Fibroblast of lung (primary cell): ENCODE results near the gene RNFT1. TPM values are rescaled to one million over a fixed set of nuclear protein-coding genes. Genes with fewer than 3 reads are reported as not detected.
"Not testable (repeated sequence)": the region's sequence is repeated elsewhere in the genome, so short reads cannot be mapped to it uniquely, and the experiment has no call there.

Experiments
- DNase-seq, 2 donors: peaks; one replicate each; pipeline versions ENCODE4 v3.0.0 to v3.0.0-alpha.2; 2010; ENCODE audit warnings: low read depth in 2 of 2
- H2AFZ ChIP-seq: 2 replicates; pipeline ENCODE4 v1.5.1; 2012; ENCODE audit warnings: low read length, control low read depth, inconsistent platforms
- H3K27ac ChIP-seq: 2 replicates; pipeline ENCODE4 v1.5.1; 2011; ENCODE audit warnings: low read length, control low read depth; ENCODE audit not compliant: insufficient read depth
- H3K27me3 ChIP-seq: 2 replicates; pipeline ENCODE4 v1.5.1; 2011; ENCODE audit warnings: mild to moderate bottlenecking, low read length; ENCODE audit not compliant: control insufficient read depth, insufficient read depth
- H3K36me3 ChIP-seq: 2 replicates; pipeline ENCODE4 v1.5.1; 2011; ENCODE audit warnings: low read length; ENCODE audit not compliant: control insufficient read depth, insufficient read depth
- H3K4me1 ChIP-seq: 2 replicates; pipeline ENCODE4 v1.5.1; 2011; ENCODE audit warnings: low read length; ENCODE audit not compliant: control insufficient read depth, insufficient read depth; ENCODE audit errors: extremely low read depth
- H3K4me2 ChIP-seq: 2 replicates; pipeline ENCODE4 v1.5.1; 2011; ENCODE audit warnings: low read length, control low read depth; ENCODE audit not compliant: insufficient read depth; ENCODE audit errors: extremely low read depth
- H3K4me3 ChIP-seq, 4 experiments: fragments of 200-600 bp in 1 of 4; sonication (generic) in 1 of 4; replicated peaks in 1 of 4; 2 replicates each; pipeline ENCODE4 v1.5.1; 2011 to 2016; ENCODE audit warnings: low read length in 4 of 4, low read depth in 3 of 4, mild to moderate bottlenecking in 3 of 4, control low read depth in 2 of 4, inconsistent platforms in 1 of 4, mixed read lengths in 1 of 4; ENCODE audit not compliant: insufficient read depth in 1 of 4; ENCODE audit errors: control extremely low read depth in 1 of 4
- H3K79me2 ChIP-seq: 2 replicates; pipeline ENCODE4 v1.5.1; 2012; ENCODE audit warnings: mild to moderate bottlenecking, low read length, inconsistent platforms; ENCODE audit not compliant: control insufficient read depth, insufficient read depth
- H3K9ac ChIP-seq: 2 replicates; pipeline ENCODE4 v1.5.1; 2011; ENCODE audit warnings: mild to moderate bottlenecking, low read length, control low read depth; ENCODE audit not compliant: insufficient read depth
- H3K9me3 ChIP-seq: 2 replicates; pipeline ENCODE4 v1.5.1; 2012; ENCODE audit warnings: low read depth, low read length; ENCODE audit not compliant: control insufficient read depth, insufficient read depth
- H4K20me1 ChIP-seq: 2 replicates; pipeline ENCODE4 v1.5.1; 2011; ENCODE audit warnings: low read length; ENCODE audit not compliant: control insufficient read depth, insufficient read depth; ENCODE audit errors: extremely low read depth
- CTCF ChIP-seq, 2 donors: IDR thresholded peaks in 1 of 2; conservative IDR thresholded peaks in 1 of 2; 1 replicate in 1 of 2; 2 replicates in 1 of 2; pipeline ENCODE4 v1.5.1; 2011 to 2012; ENCODE audit warnings: low read length in 2 of 2, control low read depth in 1 of 2, inconsistent platforms in 1 of 2, low read depth in 1 of 2, mild to moderate bottlenecking in 1 of 2
- EZH2 ChIP-seq: IDR thresholded peaks from 2 replicates; pipeline ENCODE4 v1.5.1; 2012; ENCODE audit warnings: low read length, control low read depth, mild to moderate bottlenecking; ENCODE audit errors: missing control alignments
- polyA plus RNA-seq, 2 donors: library from polyadenylated mRNA; depleted of rRNA in 1 of 2; stranded (reverse) in 1 of 2; unstranded in 1 of 2; fragments of >200 nt; gene quantifications; 2 replicates each; pipeline ENCODE4 v1.2.1, GENCODE V29; 2011 to 2012; ENCODE audit warnings: missing spikeins in 1 of 2
- total RNA-seq: library from RNA; depleted of rRNA; stranded (reverse); fragments of >200 nt; gene quantifications from 2 replicates; pipeline ENCODE4 v1.2.1, GENCODE V29; 2014

RNFT1 gene
- total and polyA plus RNA-seq, 2 donors (not counting 1 experiment from before 2014, with no cell fraction given) = 13.4 to 14.8 TPM

- Histone ChIP-seq H3K79me2 (no peaks in the 10 kb centered on the region), H3K27me3 (no peaks in the 10 kb centered on the region), H4K20me1 (no peaks in the 10 kb centered on the region), H3K27ac (no peak overlapping the region), H3K36me3 (no peaks in the 10 kb centered on the region), H3K4me3 (no peak overlapping the region), H3K9ac (no peak overlapping the region), H3K9me3 (no peaks in the 10 kb centered on the region), H3K4me2 (no peak overlapping the region), H3K4me1 (no peaks in the 10 kb centered on the region), H2AFZ (no peak overlapping the region)
- TF ChIP-seq EZH2 = no peak
- TF ChIP-seq CTCF (conservative IDR thresholded peaks at IDR 0.05 in 1 of 2, IDR thresholded peaks at IDR 0.05 in 1 of 2; ENCODE audit: low read depth in 1 of 2, low read length in 2 of 2) = no peak
- peak; percentile 5 to 11 for DNase-seq
Measured at GRCh38 chr17:59972778-59973177, 8.2 kb upstream of the RNFT1 start.

GRCh38 chr17:59971771-59972170 lies 7.2 kb upstream of the RNFT1 start:
- H3K79me2 ChIP-seq, H3K4me2 ChIP-seq, H2AFZ ChIP-seq, H3K36me3 ChIP-seq, H4K20me1 ChIP-seq, DNase-seq, H3K4me3 ChIP-seq, H3K9ac ChIP-seq, H3K9me3 ChIP-seq, H3K27ac ChIP-seq, H3K4me1 ChIP-seq, H3K27me3 ChIP-seq: not testable (repeated sequence)

- H3K4me1 ChIP-seq = peaks cover 6% of the 10 kb centered on the region
- H2AFZ ChIP-seq = peak overlapping the region; percentile 93
- H3K4me2 ChIP-seq = peak overlapping the region; percentile 76
- peak overlapping the region; percentile 72 to 96 (median 92) for H3K4me3 ChIP-seq
- peak overlapping the region; percentile 80 for H3K27ac ChIP-seq
- no peaks in the 10 kb centered on the region for H3K36me3 ChIP-seq
- no peaks in the 10 kb centered on the region for H4K20me1 ChIP-seq
- no peaks in the 10 kb centered on the region for H3K9me3 ChIP-seq
- H3K27me3 ChIP-seq = no peaks in the 10 kb centered on the region
- no peaks in the 10 kb centered on the region for H3K79me2 ChIP-seq
- TF ChIP-seq CTCF (conservative IDR thresholded peaks at IDR 0.05 in 1 of 2, IDR thresholded peaks at IDR 0.05 in 1 of 2; ENCODE audit: low read depth in 1 of 2, low read length in 2 of 2) = no peak
- peak; percentile 56 to 67 for DNase-seq
- peak overlapping the region; percentile 83 for H3K9ac ChIP-seq
Measured at GRCh38 chr17:59963738-59964481, 630 bp downstream of the RNFT1 start.
